GM12892 (cell line): ENCODE results near the gene DNASE1L3.

Experiments
- POLR2A ChIP-seq: IDR thresholded peaks from 2 replicates; pipeline ENCODE4 v1.6.1; 2011; ENCODE audit warnings: low read depth, low read length, control low read depth
- POLR2AphosphoS5 ChIP-seq: IDR thresholded peaks from 2 replicates; pipeline ENCODE4 v1.6.1; 2011; ENCODE audit warnings: low read depth, low read length, control low read depth

- TF ChIP-seq POLR2A (no peak), POLR2AphosphoS5 (no peak)
These were observed 35.6 kb upstream of the DNASE1L3 start for GRCh38 chr3:58246148-58247047.
